GM12878 (cell line): ENCODE results near the gene BMF.
"Not testable (repeated sequence)": the region's sequence is repeated elsewhere in the genome, so short reads cannot be mapped to it uniquely, and the experiment has no call there.

ENCODE experiments used
- ATF3 ChIP-seq: IDR thresholded peaks from 2 replicates; pipeline ENCODE4 v1.6.1; 2011; ENCODE audit warnings: low read depth, mild to moderate bottlenecking, low read length, moderate library complexity, borderline replicate concordance; ENCODE audit errors: extremely low read depth
- CTCF ChIP-seq, 3 experiments: IDR thresholded peaks in 2 of 3; conservative IDR thresholded peaks in 1 of 3; 2 replicates each; pipeline ENCODE4 v1.5.1; 2011; ENCODE audit warnings: low read depth in 3 of 3, low read length in 3 of 3, mild to moderate bottlenecking in 3 of 3, control low read depth in 2 of 3, moderate library complexity in 2 of 3, inconsistent platforms in 1 of 3, mixed read lengths in 1 of 3; ENCODE audit not compliant: control insufficient read depth in 2 of 3, insufficient read depth in 1 of 3; ENCODE audit errors: extremely low read depth in 1 of 3
- NFYB ChIP-seq: IDR thresholded peaks from 2 replicates; pipeline ENCODE4 v1.6.1; 2011; ENCODE audit warnings: low read depth, mild to moderate bottlenecking, low read length, improper control_type of control experiment, moderate library complexity; ENCODE audit not compliant: insufficient read depth
- USF2 ChIP-seq: IDR thresholded peaks from 2 replicates; pipeline ENCODE4 v1.6.1; 2011; ENCODE audit warnings: low read depth, low read length, improper control_type of control experiment, borderline replicate concordance
- ZNF274 ChIP-seq: IDR thresholded peaks from one replicate; pipeline ENCODE4 v1.8.0; 2011; ENCODE audit not compliant: insufficient read length, insufficient read depth

- not testable (repeated sequence) for TF ChIP-seq CTCF (IDR thresholded peaks at IDR 0.05 in 2 of 3, conservative IDR thresholded peaks at IDR 0.05 in 1 of 3; ENCODE audit: control insufficient read depth in 2 of 3, extremely low read depth in 1 of 3, insufficient read depth in 1 of 3, low read depth in 3 of 3, low read length in 3 of 3); ZNF274; ATF3; NFYB; USF2
Observed at GRCh38 chr15:40073716-40074490, 34.8 kb downstream of the BMF start.
